IPS DF 4.7 (cell line): ENCODE data around the gene SYNDIG1.

Experiments
- DNase-seq: peaks from one replicate; pipeline ENCODE4 v3.0.0-alpha.2; 2013; ENCODE audit warnings: low spot score; ENCODE audit errors: extremely low read depth

The SYNDIG1 gene

GRCh38 chr20:24469116-24469893, at the start of gene SYNDIG1:
SYNDIG1 (plus strand) TSS chr20:24469629; CDS start chr20:24543098, 73,469 bp downstream.
- DNase-seq = no peak

- no peak for DNase-seq
Observed at GRCh38 chr20:24419786-24420185, 49.6 kb upstream of the SYNDIG1 start.

- DNase-seq = no peak
Observed at GRCh38 chr20:24420567-24420966, 48.9 kb upstream of the SYNDIG1 start.

GRCh38 chr20:24421071-24421470, 48.4 kb upstream of the SYNDIG1 start:
- no peak for DNase-seq

GRCh38 chr20:24422091-24422760, 47.2 kb upstream of the SYNDIG1 start:
- no peak for DNase-seq

GRCh38 chr20:24423390-24424313, 45.8 kb upstream of the SYNDIG1 start:
- DNase-seq = no peak

GRCh38 chr20:24425523-24426135, 43.8 kb upstream of the SYNDIG1 start:
- no peak for DNase-seq

GRCh38 chr20:24431279-24432045, 38.0 kb upstream of the SYNDIG1 start:
- no peak for DNase-seq

- no peak for DNase-seq
Observed at GRCh38 chr20:24432046-24432442, 37.4 kb upstream of the SYNDIG1 start.

GRCh38 chr20:24436160-24436559, 33.3 kb upstream of the SYNDIG1 start:
- DNase-seq = no peak

GRCh38 chr20:24437196-24438082, 32.0 kb upstream of the SYNDIG1 start:
- no peak for DNase-seq

- no peak for DNase-seq
Observed at GRCh38 chr20:24438331-24438730, 31.1 kb upstream of the SYNDIG1 start.

GRCh38 chr20:24439737-24440387, 29.6 kb upstream of the SYNDIG1 start:
- no peak for DNase-seq

GRCh38 chr20:24441661-24442060, 27.8 kb upstream of the SYNDIG1 start:
- no peak for DNase-seq

- no peak for DNase-seq
Observed at GRCh38 chr20:24442909-24443308, 26.5 kb upstream of the SYNDIG1 start.

GRCh38 chr20:24443436-24443835, 26.0 kb upstream of the SYNDIG1 start:
- peak; percentile 68 for DNase-seq

GRCh38 chr20:24444526-24445190, 24.8 kb upstream of the SYNDIG1 start:
- DNase-seq = no peak

GRCh38 chr20:24445510-24446170, 23.8 kb upstream of the SYNDIG1 start:
- DNase-seq = no peak
